Endothelial cell of umbilical vein (primary cell): ENCODE data around the gene SLC39A9.

ENCODE experiments used
- EZH2 ChIP-seq: IDR thresholded peaks from 2 replicates; pipeline ENCODE4 v1.6.1; 2012; ENCODE audit warnings: borderline replicate concordance, low read depth, mild to moderate bottlenecking, moderate library complexity, low read length, inconsistent platforms; ENCODE audit not compliant: severe bottlenecking
- JUN ChIP-seq: IDR thresholded peaks from 2 replicates; pipeline ENCODE4 v1.6.1; 2011; ENCODE audit warnings: borderline replicate concordance, low read depth; ENCODE audit not compliant: insufficient read length, insufficient read depth
- MYC ChIP-seq: IDR thresholded peaks from one replicate; pipeline ENCODE4 v1.6.1; 2011; ENCODE audit warnings: mild to moderate bottlenecking, low read depth, low read length
- POLR2A ChIP-seq: IDR thresholded peaks from 2 replicates; pipeline ENCODE4 v1.6.1; 2012; ENCODE audit warnings: low read depth, mild to moderate bottlenecking, control low read depth, low read length
- POLR2AphosphoS5 ChIP-seq: IDR thresholded peaks from 2 replicates; pipeline ENCODE4 v1.6.1; 2012; ENCODE audit warnings: low read depth, mild to moderate bottlenecking, control low read depth, low read length, moderate library complexity; ENCODE audit not compliant: insufficient read depth
- TF ChIP-seq, protein P1 (sequence below), 2 donors: IDR thresholded peaks; 1 replicate in 1 of 2; 2 replicates in 1 of 2; pipeline ENCODE4 v1.5.1; 2011; ENCODE audit warnings: low read length in 2 of 2, mild to moderate bottlenecking in 2 of 2, moderate library complexity in 2 of 2, control low read depth in 1 of 2, inconsistent platforms in 1 of 2, low read depth in 1 of 2; ENCODE audit not compliant: insufficient read depth in 1 of 2; ENCODE audit errors: extremely low read depth in 1 of 2

DNA sequence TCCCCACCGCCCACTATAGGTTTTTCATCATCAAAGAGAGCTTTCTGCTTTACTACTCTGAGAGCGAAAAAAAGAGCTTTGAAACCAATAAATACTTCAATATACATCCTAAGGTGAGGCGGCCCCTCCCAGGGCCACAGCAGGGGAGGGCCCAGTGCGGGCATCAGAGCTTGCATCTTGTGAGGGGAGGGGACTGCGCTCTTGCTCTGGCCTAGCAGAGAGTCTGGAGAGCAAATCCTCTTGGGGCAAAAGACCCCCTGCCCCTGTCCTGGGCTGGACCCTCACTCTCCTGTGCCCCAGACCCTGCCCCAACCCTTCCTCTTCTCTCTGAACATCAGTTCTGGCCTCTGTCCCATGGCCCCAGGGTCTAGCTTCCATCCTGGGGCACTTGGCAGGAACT, 101.6 kb downstream of the SLC39A9 start:
- TF ChIP-seq MYC (no peak), POLR2A (no peak), EZH2 (no peak), POLR2AphosphoS5 (no peak), JUN (no peak)
- TF ChIP-seq, protein P1, sequence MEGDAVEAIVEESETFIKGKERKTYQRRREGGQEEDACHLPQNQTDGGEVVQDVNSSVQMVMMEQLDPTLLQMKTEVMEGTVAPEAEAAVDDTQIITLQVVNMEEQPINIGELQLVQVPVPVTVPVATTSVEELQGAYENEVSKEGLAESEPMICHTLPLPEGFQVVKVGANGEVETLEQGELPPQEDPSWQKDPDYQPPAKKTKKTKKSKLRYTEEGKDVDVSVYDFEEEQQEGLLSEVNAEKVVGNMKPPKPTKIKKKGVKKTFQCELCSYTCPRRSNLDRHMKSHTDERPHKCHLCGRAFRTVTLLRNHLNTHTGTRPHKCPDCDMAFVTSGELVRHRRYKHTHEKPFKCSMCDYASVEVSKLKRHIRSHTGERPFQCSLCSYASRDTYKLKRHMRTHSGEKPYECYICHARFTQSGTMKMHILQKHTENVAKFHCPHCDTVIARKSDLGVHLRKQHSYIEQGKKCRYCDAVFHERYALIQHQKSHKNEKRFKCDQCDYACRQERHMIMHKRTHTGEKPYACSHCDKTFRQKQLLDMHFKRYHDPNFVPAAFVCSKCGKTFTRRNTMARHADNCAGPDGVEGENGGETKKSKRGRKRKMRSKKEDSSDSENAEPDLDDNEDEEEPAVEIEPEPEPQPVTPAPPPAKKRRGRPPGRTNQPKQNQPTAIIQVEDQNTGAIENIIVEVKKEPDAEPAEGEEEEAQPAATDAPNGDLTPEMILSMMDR (IDR thresholded peaks at IDR 0.05; ENCODE audit: extremely low read depth in 1 of 2, insufficient read depth in 1 of 2, low read depth in 1 of 2, low read length in 2 of 2) = no peak
